ENCODE results near the gene UBALD2. TPM values are rescaled to one million over a fixed set of nuclear protein-coding genes. Genes with fewer than 3 reads are reported as not detected.

The UBALD2 gene
- total and polyA plus RNA-seq, 2 of the 4 experiments (the other 2 are of a cell fraction) = 0.90 to 12.1 TPM

DNA sequence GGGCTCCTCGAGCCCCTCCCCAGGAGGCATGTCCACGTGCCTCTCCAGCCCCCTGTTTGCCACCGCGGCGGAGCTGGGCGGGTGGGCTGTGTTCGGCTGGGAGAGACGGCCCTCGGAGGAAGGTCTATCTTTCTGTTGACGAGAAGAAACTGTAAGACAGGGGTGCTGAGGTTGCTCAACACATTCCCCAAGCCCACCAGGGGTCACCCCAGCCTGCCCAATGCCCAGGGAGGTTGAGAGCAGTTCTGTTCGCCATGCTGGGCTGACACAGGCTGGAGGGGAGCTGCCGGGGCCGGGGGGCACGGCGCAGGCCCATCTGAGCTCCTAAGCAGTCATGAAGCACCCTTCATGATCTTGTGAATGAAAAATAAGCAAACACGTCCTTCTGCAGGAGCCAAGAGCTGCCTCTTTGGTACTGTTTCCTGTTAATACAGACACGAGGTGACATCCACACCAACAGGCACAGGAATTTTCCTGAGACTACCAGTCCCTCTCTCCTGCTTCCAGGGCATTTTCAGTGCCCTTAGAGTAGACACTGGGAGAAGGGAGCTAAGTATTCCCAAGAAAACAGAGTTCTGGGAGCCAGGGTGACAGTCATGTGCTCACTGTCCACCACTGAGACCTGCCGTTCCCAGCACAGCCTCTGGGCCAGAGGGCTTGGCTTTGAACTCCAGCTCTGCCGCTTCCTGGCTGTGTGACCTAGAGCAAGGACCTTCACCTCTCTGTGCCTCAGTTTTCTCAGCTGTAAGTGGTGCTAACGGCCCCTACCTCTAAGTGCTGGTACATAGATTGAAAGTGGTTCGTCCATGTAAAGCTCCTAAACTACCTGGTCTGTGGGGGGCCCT is 9.2 kb downstream of the UBALD2 start:
- Histone ChIP-seq H3K14ac (replicated peaks; ENCODE audit: low read depth, low read length) (no peak overlapping the region), H3K27ac (ENCODE audit: insufficient read depth, low read length) (no peak overlapping the region), H3K36me3 (ENCODE audit: control insufficient read depth, insufficient read depth, low read length) (peaks cover 6% of the 10 kb centered on the region), H4K8ac (ENCODE audit: low read depth in 2 of 2, low read length in 2 of 2) (no peak overlapping the region), H3K4me2 (ENCODE audit: low read depth, low read length) (no peak overlapping the region), H3K9me1 (ENCODE audit: insufficient read depth, low read length) (peaks cover 6% of the 10 kb centered on the region), H3K4me1 (ENCODE audit: control insufficient read depth, insufficient read depth, low read length) (peaks cover 7% of the 10 kb centered on the region), H3K27me3 (ENCODE audit: control insufficient read depth, insufficient read depth, low read length) (no peaks in the 10 kb centered on the region), H3K9me3 (ENCODE audit: control insufficient read depth, insufficient read depth, low read length) (no peaks in the 10 kb centered on the region), H2AFZ (replicated peaks; ENCODE audit: low read length, poor library complexity) (peak overlapping the region; percentile 35), H3K9ac (ENCODE audit: low read depth, low read length) (no peak overlapping the region), H4K91ac (ENCODE audit: insufficient read depth, low read depth, low read length) (no peak overlapping the region), H2BK20ac (ENCODE audit: low read depth, low read length) (no peak overlapping the region), H2BK120ac (ENCODE audit: low read depth, low read length) (no peak overlapping the region), H2BK15ac (ENCODE audit: low read depth, low read length) (no peak overlapping the region), H4K20me1 (ENCODE audit: insufficient read depth, low read length) (no peaks in the 10 kb centered on the region; the same call in 1 of the 2 replicates), H2AK5ac (ENCODE audit: low read depth, low read length) (no peak overlapping the region), H3K18ac (ENCODE audit: low read depth, low read length) (no peak overlapping the region), H4K5ac (ENCODE audit: low read depth, low read length) (no peak overlapping the region), H2BK5ac (ENCODE audit: low read depth, low read length, poor library complexity, severe bottlenecking) (no peak overlapping the region), H3K4me3 (ENCODE audit: insufficient read depth, low read depth, low read length) (no peak overlapping the region), H3K56ac (ENCODE audit: extremely low read depth, insufficient read depth, low read length) (no peak overlapping the region), H3K4ac (ENCODE audit: low read depth, low read length) (no peak overlapping the region), H2AK9ac (replicated peaks; ENCODE audit: low read depth, low read length, poor library complexity) (peak overlapping the region; percentile 58), H3K23ac (ENCODE audit: low read depth, low read length) (0 out of 2 replicates have a peak overlapping the region, but pooled peaks have one; percentile 11), H3K79me1 (ENCODE audit: low read depth in 1 of 2, low read length in 2 of 2) (peaks cover 9 to 31% of the 10 kb centered on the region in 2 experiments; a peak in 3 of 4 replicates)
- in situ Hi-C loops (cut with MboI; ENCODE audit: low sequenced_read_pairs) = no loop called here
- intact Hi-C loops (cut with micrococcal nuclease) = no loop called here
- DNase-seq = no peak
- CTCF ChIA-PET = interaction anchor here (0.6 to 1.4 kb wide), 3 partner anchors 10 to 153 kb away, joined by 3 to 5 read pairs (median 3); partner anchors contain the start of gene UBALD2
- WGBS, 2 experiments (ENCODE audit: extremely low coverage in 2 of 2, insufficient read length in 1 of 2) = 46% methylated on average over 6 of the region's 21 CpGs; no CpG with 5 or more reads in 1 of the 2 experiments
- POLR2A ChIA-PET (ENCODE audit: unreplicated experiment) = no interaction called here
- dilution Hi-C loops (cut with HindIII; ENCODE audit: low sequenced_read_pairs, unreplicated experiment) = no loop called here
- no TSS peak for BruUV-seq (replicated peaks)
- no peak for ATAC-seq (ENCODE audit: low read depth)
- TF ChIP-seq SMC3 (IDR thresholded peaks at IDR 0.05; ENCODE audit: low read depth, low read length) = no peak
- TF ChIP-seq POLR2A (IDR thresholded peaks at IDR 0.05; ENCODE audit: low read depth, low read length) = no peak
- no peak for TF ChIP-seq CEBPB (IDR thresholded peaks at IDR 0.05; ENCODE audit: low read depth, low read length)
- TF ChIP-seq CHD1 (IDR thresholded peaks at IDR 0.05; ENCODE audit: low read depth, low read length) = no peak
- TF ChIP-seq CTCF (conservative IDR thresholded peaks at IDR 0.05; ENCODE audit: low read depth, low read length) = no peak
- no peak for TF ChIP-seq RCOR1 (IDR thresholded peaks at IDR 0.05; ENCODE audit: insufficient replicate concordance, low read length)
- no peak for TF ChIP-seq MAFK (IDR thresholded peaks at IDR 0.05; ENCODE audit: low read depth, low read length)
- TF ChIP-seq FOS (IDR thresholded peaks at IDR 0.05; ENCODE audit: low read depth, low read length) = no peak
- no peak for TF ChIP-seq RAD21 (IDR thresholded peaks at IDR 0.05; ENCODE audit: low read length)
- no peak for TF ChIP-seq USF2 (IDR thresholded peaks at IDR 0.05; ENCODE audit: low read depth, low read length)
- no peak for TF ChIP-seq MXI1 (IDR thresholded peaks at IDR 0.05; ENCODE audit: borderline replicate concordance, low read depth, low read length)
- no peak for TF ChIP-seq MAZ (IDR thresholded peaks at IDR 0.05; ENCODE audit: borderline replicate concordance, low read depth, low read length)
- no peak for TF ChIP-seq RFX5 (IDR thresholded peaks at IDR 0.05; ENCODE audit: low read depth, low read length)
- no peak for TF ChIP-seq NFE2L2 (IDR thresholded peaks at IDR 0.05; ENCODE audit: low read depth, low read length)
- TF ChIP-seq, protein P1, sequence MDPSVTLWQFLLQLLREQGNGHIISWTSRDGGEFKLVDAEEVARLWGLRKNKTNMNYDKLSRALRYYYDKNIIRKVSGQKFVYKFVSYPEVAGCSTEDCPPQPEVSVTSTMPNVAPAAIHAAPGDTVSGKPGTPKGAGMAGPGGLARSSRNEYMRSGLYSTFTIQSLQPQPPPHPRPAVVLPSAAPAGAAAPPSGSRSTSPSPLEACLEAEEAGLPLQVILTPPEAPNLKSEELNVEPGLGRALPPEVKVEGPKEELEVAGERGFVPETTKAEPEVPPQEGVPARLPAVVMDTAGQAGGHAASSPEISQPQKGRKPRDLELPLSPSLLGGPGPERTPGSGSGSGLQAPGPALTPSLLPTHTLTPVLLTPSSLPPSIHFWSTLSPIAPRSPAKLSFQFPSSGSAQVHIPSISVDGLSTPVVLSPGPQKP (IDR thresholded peaks at IDR 0.05; ENCODE audit: borderline replicate concordance, low read depth, low read length) = no peak

Data from IMR-90 (cell line).